Choroid plexus epithelial cell (primary cell): ENCODE measurements around the gene TUBA4B.
A peak's percentile ranks its signal among the peaks of the same experiment; 100 is the strongest.
"Not testable (repeated sequence)": the region's sequence is repeated elsewhere in the genome, so short reads cannot be mapped to it uniquely, and the experiment has no call there.

Experiments used
- DNase-seq: peaks from one replicate; pipeline ENCODE4 v3.0.0-alpha.2; 2010; ENCODE audit warnings: low read depth
- H3K4me3 ChIP-seq: 2 replicates; pipeline ENCODE4 v1.5.1; 2011; ENCODE audit warnings: low read depth, mild to moderate bottlenecking, control low read depth, low read length, moderate library complexity
- TF ChIP-seq, protein P1 (sequence below): conservative IDR thresholded peaks from 2 replicates; pipeline ENCODE4 v1.5.1; 2011; ENCODE audit warnings: low read depth, mild to moderate bottlenecking, control low read depth, inconsistent platforms, low read length, moderate library complexity

The TUBA4B gene

DNA sequence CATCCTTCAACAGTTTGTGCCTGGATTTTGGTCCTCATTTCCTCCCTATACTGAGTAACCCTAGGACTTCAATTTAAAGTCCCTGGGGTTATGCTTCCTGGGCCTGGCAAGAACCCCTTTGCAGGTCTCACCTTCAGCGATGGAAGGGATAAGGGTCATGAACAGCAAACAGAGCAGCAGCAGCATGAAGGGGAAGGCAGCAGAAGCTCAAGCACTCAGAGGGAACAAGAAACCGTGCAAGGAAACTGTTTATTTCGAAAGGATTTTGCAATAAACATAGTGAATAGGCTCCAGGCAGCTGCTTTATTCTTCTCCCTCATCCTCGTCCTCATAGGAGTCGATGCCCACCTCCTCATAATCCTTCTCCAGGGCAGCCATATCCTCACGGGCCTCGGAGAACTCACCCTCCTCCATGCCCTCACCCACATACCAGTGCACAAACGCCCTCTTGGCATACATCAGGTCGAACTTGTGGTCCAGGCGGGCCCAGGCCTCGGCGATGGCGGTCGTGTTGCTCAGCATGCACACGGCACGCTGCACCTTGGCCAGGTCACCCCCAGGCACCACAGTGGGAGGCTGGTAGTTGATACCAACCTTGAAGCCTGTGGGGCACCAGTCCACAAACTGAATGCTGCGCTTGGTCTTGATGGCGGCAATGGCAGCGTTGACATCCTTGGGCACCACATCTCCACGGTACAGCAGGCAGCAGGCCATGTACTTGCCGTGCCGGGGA, 2.8 kb upstream of the TUBA4B start:
- TF ChIP-seq, protein P1, sequence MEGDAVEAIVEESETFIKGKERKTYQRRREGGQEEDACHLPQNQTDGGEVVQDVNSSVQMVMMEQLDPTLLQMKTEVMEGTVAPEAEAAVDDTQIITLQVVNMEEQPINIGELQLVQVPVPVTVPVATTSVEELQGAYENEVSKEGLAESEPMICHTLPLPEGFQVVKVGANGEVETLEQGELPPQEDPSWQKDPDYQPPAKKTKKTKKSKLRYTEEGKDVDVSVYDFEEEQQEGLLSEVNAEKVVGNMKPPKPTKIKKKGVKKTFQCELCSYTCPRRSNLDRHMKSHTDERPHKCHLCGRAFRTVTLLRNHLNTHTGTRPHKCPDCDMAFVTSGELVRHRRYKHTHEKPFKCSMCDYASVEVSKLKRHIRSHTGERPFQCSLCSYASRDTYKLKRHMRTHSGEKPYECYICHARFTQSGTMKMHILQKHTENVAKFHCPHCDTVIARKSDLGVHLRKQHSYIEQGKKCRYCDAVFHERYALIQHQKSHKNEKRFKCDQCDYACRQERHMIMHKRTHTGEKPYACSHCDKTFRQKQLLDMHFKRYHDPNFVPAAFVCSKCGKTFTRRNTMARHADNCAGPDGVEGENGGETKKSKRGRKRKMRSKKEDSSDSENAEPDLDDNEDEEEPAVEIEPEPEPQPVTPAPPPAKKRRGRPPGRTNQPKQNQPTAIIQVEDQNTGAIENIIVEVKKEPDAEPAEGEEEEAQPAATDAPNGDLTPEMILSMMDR: no peak
- no peak for DNase-seq
- H3K4me3 ChIP-seq: no peak overlapping the region

DNA sequence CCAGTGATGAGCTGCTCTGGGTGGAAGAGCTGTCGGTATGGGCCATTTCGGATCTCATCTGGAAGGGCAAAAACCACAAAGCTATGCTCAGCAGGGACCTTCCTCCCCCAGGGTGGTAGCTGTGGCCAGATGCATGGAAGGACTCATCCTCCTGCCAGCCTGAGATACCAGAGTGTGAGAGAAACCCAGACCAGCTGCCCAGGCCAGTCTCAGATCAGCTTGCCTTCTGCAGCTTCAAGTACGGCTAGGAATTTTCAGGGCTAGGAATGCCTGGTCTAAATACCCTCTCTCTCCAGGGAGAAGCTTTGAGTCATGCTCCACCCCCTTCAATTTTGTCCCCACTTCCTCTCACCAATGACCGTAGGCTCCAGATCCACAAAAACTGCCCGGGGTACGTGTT, 1.4 kb upstream of the TUBA4B start:
- H3K4me3 ChIP-seq: no peak overlapping the region
- TF ChIP-seq, protein P1: no peak
- no peak for DNase-seq

DNA sequence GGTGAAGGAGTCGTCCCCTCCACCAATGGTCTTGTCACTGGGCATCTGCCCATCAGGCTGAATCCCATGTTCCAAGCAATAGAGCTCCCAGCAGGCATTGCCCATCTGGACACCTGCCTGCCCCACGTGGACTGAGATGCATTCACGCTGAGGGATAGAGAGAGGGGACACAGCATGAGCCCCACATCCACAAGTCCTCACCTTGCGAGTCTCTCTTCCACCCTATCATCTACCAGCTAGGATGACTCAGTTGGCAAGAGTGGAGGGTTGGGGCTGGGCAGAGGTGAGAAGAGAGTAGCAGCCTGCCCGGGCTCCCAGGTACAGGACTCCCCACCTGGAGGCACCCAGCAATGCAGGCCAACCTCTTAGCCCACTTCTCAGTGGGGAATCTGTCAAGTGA, 959 bp upstream of the TUBA4B start:
- TF ChIP-seq, protein P1: no peak
- no peak overlapping the region for H3K4me3 ChIP-seq
- no peak for DNase-seq

DNA sequence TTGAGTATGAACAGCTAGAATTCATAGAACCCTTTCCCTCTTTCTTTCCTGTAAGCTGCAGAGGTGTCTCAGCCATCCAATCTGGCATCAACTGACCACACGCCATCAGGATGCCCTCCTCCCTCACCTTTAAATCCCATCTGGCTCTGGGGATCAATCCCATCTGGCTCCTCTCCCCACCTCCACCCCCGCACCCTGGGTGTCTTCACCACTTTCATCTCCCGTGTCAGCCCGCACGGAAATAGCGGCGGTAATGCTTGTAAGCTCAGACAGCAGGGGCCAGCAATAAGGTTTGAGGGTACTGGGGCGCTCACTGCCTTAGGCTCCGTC, 508 bp upstream of the TUBA4B start:
- no peak for DNase-seq
- H3K4me3 ChIP-seq: peak overlapping the region; percentile 60
- TF ChIP-seq, protein P1: no peak

DNA sequence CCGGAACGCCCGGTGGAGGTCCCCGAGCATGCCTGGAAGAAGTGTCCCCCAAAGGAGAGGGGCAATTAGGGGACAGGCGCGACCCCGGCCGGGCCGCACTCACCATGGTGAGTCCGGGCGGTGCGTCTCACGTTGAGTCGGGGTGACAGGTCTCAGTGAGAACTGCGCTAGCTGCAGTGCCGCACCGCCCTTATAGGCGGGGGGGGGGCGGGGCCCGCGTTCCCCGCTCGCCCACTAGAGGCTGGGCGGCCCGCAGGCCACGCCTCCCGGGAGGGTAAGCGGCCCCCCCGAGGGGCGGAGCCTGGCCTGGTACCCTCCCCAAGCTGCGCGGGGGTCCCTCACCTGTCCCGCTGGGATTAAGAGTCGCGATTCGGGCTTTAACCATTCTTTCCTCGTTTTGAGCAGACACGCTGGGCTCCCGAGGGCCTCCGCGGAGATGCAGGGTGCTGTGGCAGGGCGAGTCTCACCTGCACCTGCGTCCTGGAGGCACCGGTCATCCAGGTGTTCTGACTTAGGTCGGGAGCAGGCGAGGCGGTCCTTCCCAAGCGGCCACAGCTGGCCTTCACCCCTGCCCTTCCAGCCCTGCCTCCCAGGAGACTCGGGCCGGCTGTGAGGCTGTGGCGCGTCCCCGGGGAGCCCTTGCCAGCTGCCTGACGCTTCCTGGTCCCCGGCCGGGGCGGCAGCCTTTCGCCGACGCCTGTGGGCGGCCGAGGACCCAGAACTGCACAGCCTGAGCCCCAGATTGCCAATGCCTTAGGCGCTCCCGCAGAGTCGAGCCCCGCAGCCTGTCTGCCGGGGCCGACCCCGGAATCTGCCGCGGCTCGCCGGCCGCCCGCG, 928 bp downstream of the TUBA4B start, which contains the start of gene TUBA4A:
TSS of gene TUBA4A (minus strand) at position 166 of the 837 bp plus-strand sequence. CDS start at position 106, 60 bp downstream.
- peak within 1 kb of the TSS; percentile 60 for H3K4me3 ChIP-seq
- DNase-seq: peak; percentile 55
- TF ChIP-seq, protein P1: no peak

DNA sequence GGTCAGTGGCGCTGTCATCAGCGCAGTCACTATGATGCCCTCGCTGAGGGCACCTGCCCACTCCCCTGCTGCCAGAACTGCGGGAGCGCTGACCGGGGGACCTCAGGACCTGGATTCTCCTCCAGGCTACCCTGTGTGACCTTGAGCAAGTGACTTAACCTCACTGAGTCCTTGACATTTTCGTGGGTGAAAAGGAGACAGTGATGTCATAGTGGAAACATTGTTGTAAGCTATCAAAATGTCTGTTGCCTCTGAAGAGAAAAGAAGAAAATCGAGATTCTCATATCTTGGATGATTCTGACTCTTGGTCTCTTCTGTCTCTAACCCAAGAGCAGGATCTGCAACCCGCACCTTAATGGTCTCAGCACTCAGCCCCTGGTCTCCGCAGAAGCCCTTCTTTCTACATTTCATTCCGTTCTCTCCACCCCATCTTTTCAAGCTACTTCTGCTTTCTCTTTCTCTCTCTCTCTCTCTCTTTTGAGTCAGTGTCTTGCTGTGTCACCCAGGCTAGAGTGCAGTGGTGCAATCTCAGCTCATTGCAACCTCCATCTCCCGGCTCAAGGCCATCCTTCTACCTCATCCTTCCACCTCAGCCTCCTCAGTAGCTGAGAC, 1.7 kb downstream of the TUBA4B start:
- DNase-seq: no peak
- TF ChIP-seq, protein P1: no peak
- peak overlapping the region; percentile 60 for H3K4me3 ChIP-seq

DNA sequence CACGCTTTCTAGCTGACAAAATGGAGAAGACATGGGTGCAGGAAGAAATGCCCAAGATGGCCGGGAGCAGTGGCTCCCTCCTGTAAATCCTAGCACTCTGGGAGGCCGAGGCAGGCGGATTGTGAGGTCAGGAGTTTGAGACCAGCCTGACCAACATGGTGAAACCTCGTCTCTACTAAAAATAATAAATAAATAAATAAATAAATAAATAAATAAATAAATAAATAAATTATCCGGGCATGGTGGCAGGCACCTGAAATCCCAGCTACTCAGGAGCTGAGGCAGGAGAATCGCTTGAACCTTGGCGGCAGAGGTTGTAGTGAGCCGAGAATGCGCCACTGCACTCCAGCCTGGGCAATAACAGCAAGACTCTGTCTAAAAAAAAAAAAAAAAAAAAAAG, 5.9 kb downstream of the TUBA4B start:
- not testable (repeated sequence) for H3K4me3 ChIP-seq, DNase-seq
